Cardiac muscle cell (in vitro differentiated cells and primary cell): Measurements from ENCODE around the gene OR51V1. TPM values are rescaled to one million over a fixed set of nuclear protein-coding genes. Genes with fewer than 3 reads are reported as not detected.
A peak's percentile ranks its signal among the peaks of the same experiment; 100 is the strongest.

Source experiments
- DNase-seq, 2 donors: peaks; one replicate each; pipeline versions ENCODE4 v3.0.0 to v3.0.0-alpha.2; 2010 to 2017; ENCODE audit warnings: low read depth in 1 of 2, low spot score in 1 of 2
- H3K27ac ChIP-seq: fragments of 200-600 bp; sonication (generic); 2 replicates; pipeline ENCODE4 v1.5.1; 2016
- H3K27me3 ChIP-seq: fragments of 200-600 bp; sonication (generic); 2 replicates; pipeline ENCODE4 v1.6.0; 2016; ENCODE audit warnings: control low read depth
- H3K36me3 ChIP-seq: fragments of 200-600 bp; sonication (generic); 2 replicates; pipeline ENCODE4 v1.5.1; 2016; ENCODE audit warnings: control low read depth
- H3K4me1 ChIP-seq: fragments of 200-600 bp; sonication (generic); 2 replicates; pipeline ENCODE4 v1.8.1; 2017; ENCODE audit warnings: low read depth, mild to moderate bottlenecking, mixed run types
- H3K4me3 ChIP-seq: fragments of 200-600 bp; sonication (generic); 2 replicates; pipeline ENCODE4 v1.5.1; 2016; ENCODE audit warnings: mild to moderate bottlenecking
- H3K9me3 ChIP-seq: fragments of 200-600 bp; sonication (generic); 2 replicates; pipeline ENCODE4 v1.5.1; 2017; ENCODE audit warnings: low read depth, mild to moderate bottlenecking, control low read depth
- CTCF ChIP-seq: IDR thresholded peaks from 2 replicates; pipeline ENCODE4 v1.5.1; 2012; ENCODE audit warnings: low read depth, mild to moderate bottlenecking, low read length
- polyA plus RNA-seq: library from polyadenylated mRNA; unstranded; fragments of >200 nt; fragmentation: Nextera tagmentation; extraction: Ambion mirVana; gene quantifications from 2 replicates; pipeline ENCODE4 v1.2.1, GENCODE V29; 2016
- total RNA-seq: library from RNA; depleted of rRNA; stranded (reverse); fragments of >200 nt; gene quantifications from 2 replicates; pipeline ENCODE4 v1.2.3, GENCODE V29; 2016

OR51V1 gene
- total and polyA plus RNA-seq, 2 experiments from 2014 or later = not detected

DNA sequence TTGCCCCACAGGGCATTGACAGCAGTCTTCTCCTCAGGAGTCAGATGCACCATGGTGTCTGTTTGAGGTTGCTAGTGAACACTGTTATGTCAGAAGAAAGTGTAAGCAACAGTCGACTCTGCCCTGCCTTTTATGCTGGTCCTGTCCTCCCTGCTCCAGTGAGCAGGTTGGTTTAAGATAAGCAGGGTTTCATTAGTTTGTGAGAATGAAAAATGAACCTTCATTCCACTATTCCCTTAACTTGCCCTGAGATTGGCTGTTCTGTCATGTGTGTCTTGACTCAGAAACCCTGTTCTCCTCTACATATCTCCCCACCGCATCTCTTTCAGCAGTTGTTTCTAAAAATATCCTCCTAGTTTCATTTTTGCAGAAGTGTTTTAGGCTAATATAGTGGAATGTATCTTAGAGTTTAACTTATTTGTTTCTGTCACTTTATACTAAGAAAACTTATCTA lies 33.9 kb upstream of the OR51V1 start, which contains the start of gene HBD:
HBD (minus strand) TSS at position 103 of the 454 bp plus-strand sequence; CDS start at position 53, 50 bp downstream.
- Histone ChIP-seq H3K27ac (no peak within 1 kb of the TSS), H3K9me3 (no peaks in the 10 kb centered on the region), H3K4me3 (no peak within 1 kb of the TSS), H3K27me3 (no peaks in the 10 kb centered on the region), H3K4me1 (peaks cover 9% of the 10 kb centered on the region), H3K36me3 (no peaks in the 10 kb centered on the region)
- no peak for TF ChIP-seq CTCF
- peak; percentile 3 for DNase-seq

DNA sequence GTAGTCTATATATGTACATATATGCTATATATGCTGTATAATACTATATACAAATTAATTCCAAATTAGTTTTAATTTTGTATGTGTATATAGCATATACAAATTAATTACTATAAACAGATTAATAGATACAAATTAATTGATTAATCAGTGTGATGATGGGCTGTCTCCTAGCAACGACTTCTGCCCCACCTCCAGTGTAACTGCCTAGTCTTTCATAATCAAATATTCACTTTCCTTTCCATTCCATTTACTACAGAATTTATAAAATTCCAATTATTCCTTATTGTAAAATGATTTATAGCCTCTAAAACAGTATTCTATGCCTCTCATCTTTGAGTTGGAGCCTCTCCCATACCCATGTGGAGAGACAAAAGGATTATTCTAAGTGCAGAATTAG lies 32.8 kb upstream of the OR51V1 start:
- no peak for DNase-seq
- H3K9me3 ChIP-seq = no peaks in the 10 kb centered on the region
- no peaks in the 10 kb centered on the region for H3K36me3 ChIP-seq
- no peaks in the 10 kb centered on the region for H3K27me3 ChIP-seq
- no peak overlapping the region for H3K27ac ChIP-seq
- peaks cover 9% of the 10 kb centered on the region for H3K4me1 ChIP-seq
- no peak for TF ChIP-seq CTCF
- H3K4me3 ChIP-seq = no peak overlapping the region

DNA sequence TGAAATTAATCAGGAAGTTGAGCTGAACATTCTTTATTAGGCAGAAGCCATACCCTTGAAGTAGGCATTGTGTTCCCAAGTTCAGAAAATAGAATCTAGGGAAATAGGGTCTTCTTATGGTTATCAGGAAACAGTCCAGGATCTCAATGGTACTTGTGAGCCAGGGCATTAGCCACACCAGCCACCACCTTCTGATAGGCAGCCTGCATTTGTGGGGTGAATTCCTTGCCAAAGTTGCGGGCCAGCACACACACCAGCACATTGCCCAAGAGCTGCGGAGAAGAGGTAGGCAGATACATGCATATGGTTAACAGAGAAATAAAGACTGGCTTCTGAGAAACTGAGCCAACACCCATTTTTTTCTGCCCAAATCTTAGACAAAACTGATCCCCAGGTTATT lies 32.3 kb upstream of the OR51V1 start:
- DNase-seq = no peak
- Histone ChIP-seq H3K36me3 (no peaks in the 10 kb centered on the region), H3K27me3 (no peaks in the 10 kb centered on the region), H3K4me3 (no peak overlapping the region), H3K27ac (no peak overlapping the region), H3K9me3 (no peaks in the 10 kb centered on the region), H3K4me1 (peaks cover 9% of the 10 kb centered on the region)
- TF ChIP-seq CTCF = no peak

- no peak for TF ChIP-seq CTCF
Observed at GRCh38 chr11:5232176-5232575, 31.7 kb upstream of the OR51V1 start.

DNA sequence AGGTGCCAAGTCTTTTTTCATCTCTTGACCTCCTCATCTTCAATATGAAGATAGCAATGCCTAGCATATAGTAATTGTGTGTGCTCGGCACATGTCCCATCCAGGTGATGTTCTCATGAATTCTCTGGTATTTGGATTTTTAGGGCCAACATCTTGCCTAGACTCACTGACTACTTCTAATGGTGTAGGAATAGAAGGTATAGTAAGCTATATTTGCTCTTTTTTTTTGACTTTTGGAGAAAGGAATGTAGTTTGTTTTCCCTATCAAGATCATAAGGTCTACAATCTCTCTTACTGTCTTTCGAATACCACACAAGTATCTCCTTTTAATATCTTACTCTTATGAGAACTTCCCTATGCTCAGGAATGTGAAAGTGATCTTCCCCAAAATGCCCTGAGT lies 30.6 kb upstream of the OR51V1 start:
- Histone ChIP-seq H3K36me3 (no peaks in the 10 kb centered on the region), H3K9me3 (no peaks in the 10 kb centered on the region), H3K27me3 (no peaks in the 10 kb centered on the region), H3K4me3 (no peak overlapping the region), H3K27ac (no peak overlapping the region), H3K4me1 (peaks cover 9% of the 10 kb centered on the region)
- TF ChIP-seq CTCF = no peak
- DNase-seq = no peak

More at GRCh38 chr11:5232176-5232575, 31.7 kb upstream of the OR51V1 start:
- Histone ChIP-seq H3K4me1 (peaks cover 9% of the 10 kb centered on the region), H3K27me3 (no peaks in the 10 kb centered on the region), H3K4me3 (no peak overlapping the region), H3K27ac (no peak overlapping the region), H3K9me3 (no peaks in the 10 kb centered on the region), H3K36me3 (no peaks in the 10 kb centered on the region)
- DNase-seq = no peak

DNA sequence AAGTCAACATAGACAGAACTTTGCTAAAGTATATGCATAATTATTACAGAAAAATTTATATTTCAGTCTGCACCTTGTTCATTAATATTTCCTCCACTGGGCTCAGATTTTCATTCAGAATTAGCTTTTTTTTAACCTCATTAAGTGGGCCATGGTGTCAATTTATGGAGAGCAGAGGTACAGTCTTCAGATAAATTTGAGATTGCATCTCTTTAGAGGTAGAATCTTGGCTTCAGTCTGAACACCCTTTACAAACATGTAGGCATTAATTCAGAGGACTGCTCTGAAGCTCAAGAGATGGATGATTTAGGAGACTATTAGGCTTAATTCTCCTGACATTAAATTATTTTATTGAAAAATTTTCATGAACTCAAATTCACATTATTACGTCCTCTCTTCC lies 29.8 kb upstream of the OR51V1 start:
- Histone ChIP-seq H3K4me3 (no peak overlapping the region), H3K36me3 (no peaks in the 10 kb centered on the region), H3K27me3 (no peaks in the 10 kb centered on the region), H3K4me1 (peaks cover 9% of the 10 kb centered on the region), H3K27ac (no peak overlapping the region), H3K9me3 (no peaks in the 10 kb centered on the region)
- no peak for DNase-seq
- TF ChIP-seq CTCF = no peak
